IMR-90 (cell line): ENCODE measurements around the gene MID1IP1. TPM values are rescaled to one million over a fixed set of nuclear protein-coding genes. Genes with fewer than 3 reads are reported as not detected.

Experiments used
- ATAC-seq: fragments of 200-7000 bp; cut with Tn5 transposase; 2 replicates; pipeline ENCODE4 v1.9.1; 2020; ENCODE audit warnings: low read depth, mild to moderate bottlenecking, moderate library complexity
- BruUV-seq: library from RNA; stranded (reverse); fragments of 400-500 nt; replicated peaks from 2 replicates; lab custom pipeline; 2021; lab: Mats Ljungman, UMichigan
- CTCF ChIA-PET: fragments of 300-600 bp; formaldehyde crosslinking; extraction: SDS; loops from one replicate; lab custom pipeline; 2021; ENCODE audit warnings: antibody characterized with exemption; lab: Yijun Ruan, JAX
- POLR2A ChIA-PET: fragments of 300-600 bp; sonication (Branson Sonifier 250); formaldehyde crosslinking; loops from one replicate; lab custom pipeline; 2022; ENCODE audit warnings: antibody characterized with exemption; ENCODE audit not compliant: unreplicated experiment; lab: Charles Lee
- DNase-seq: peaks from one replicate; pipeline ENCODE4 v3.0.0; 2013
- H2AFZ ChIP-seq: replicated peaks from 2 replicates; pipeline ENCODE3; 2013; ENCODE audit warnings: low read length, mild to moderate bottlenecking; ENCODE audit not compliant: poor library complexity
- H2AK5ac ChIP-seq: 2 replicates; pipeline ENCODE4 v1.6.1; 2013; ENCODE audit warnings: low read depth, low read length, inconsistent platforms
- H2AK9ac ChIP-seq: replicated peaks from 2 replicates; pipeline ENCODE3; 2013; ENCODE audit warnings: mild to moderate bottlenecking, low read depth, low read length, moderate library complexity; ENCODE audit not compliant: poor library complexity
- H2BK120ac ChIP-seq: 2 replicates; pipeline ENCODE4 v1.6.1; 2013; ENCODE audit warnings: low read depth, low read length, inconsistent platforms
- H2BK15ac ChIP-seq: 3 replicates; pipeline ENCODE4 v1.6.1; 2013; ENCODE audit warnings: low read depth, low read length, inconsistent platforms
- H2BK20ac ChIP-seq: 2 replicates; pipeline ENCODE4 v1.6.1; 2013; ENCODE audit warnings: low read depth, mild to moderate bottlenecking, inconsistent platforms, low read length, moderate library complexity
- H2BK5ac ChIP-seq: 2 replicates; pipeline ENCODE4 v1.6.1; 2013; ENCODE audit warnings: mild to moderate bottlenecking, low read depth, low read length, inconsistent platforms; ENCODE audit not compliant: poor library complexity, severe bottlenecking
- H3K14ac ChIP-seq: replicated peaks from 2 replicates; pipeline ENCODE4 v1.6.1; 2013; ENCODE audit warnings: low read depth, low read length, inconsistent platforms
- H3K18ac ChIP-seq: 2 replicates; pipeline ENCODE4 v1.6.1; 2013; ENCODE audit warnings: low read depth, low read length, control low read depth
- H3K23ac ChIP-seq: 2 replicates; pipeline ENCODE4 v1.6.1; 2013; ENCODE audit warnings: low read depth, low read length, inconsistent platforms
- H3K27ac ChIP-seq: 2 replicates; pipeline ENCODE4 v1.5.1; 2013; ENCODE audit warnings: mild to moderate bottlenecking, control low read depth, low read length; ENCODE audit not compliant: insufficient read depth
- H3K27me3 ChIP-seq: 2 replicates; pipeline ENCODE4 v1.6.1; 2013; ENCODE audit warnings: low read length; ENCODE audit not compliant: control insufficient read depth, insufficient read depth
- H3K36me3 ChIP-seq: 2 replicates; pipeline ENCODE4 v1.6.1; 2013; ENCODE audit warnings: low read length, mixed read lengths; ENCODE audit not compliant: control insufficient read depth, insufficient read depth
- H3K4ac ChIP-seq: 2 replicates; pipeline ENCODE4 v1.6.1; 2013; ENCODE audit warnings: low read depth, low read length, inconsistent platforms
- H3K4me1 ChIP-seq: 2 replicates; pipeline ENCODE4 v1.6.1; 2013; ENCODE audit warnings: low read length, mixed read lengths; ENCODE audit not compliant: control insufficient read depth, insufficient read depth
- H3K4me2 ChIP-seq: 2 replicates; pipeline ENCODE4 v1.6.1; 2013; ENCODE audit warnings: low read depth, mild to moderate bottlenecking, control low read depth, low read length, moderate library complexity
- H3K4me3 ChIP-seq: 2 replicates; pipeline ENCODE4 v1.5.1; 2013; ENCODE audit warnings: low read depth, mild to moderate bottlenecking, control low read depth, low read length, moderate library complexity; ENCODE audit not compliant: insufficient read depth
- H3K56ac ChIP-seq: 2 replicates; pipeline ENCODE4 v1.6.1; 2013; ENCODE audit warnings: low read length, inconsistent platforms; ENCODE audit not compliant: insufficient read depth; ENCODE audit errors: extremely low read depth
- H3K79me1 ChIP-seq, 2 experiments: 2 replicates each; pipeline ENCODE4 v1.6.1; 2013; ENCODE audit warnings: low read length in 2 of 2, inconsistent platforms in 1 of 2, low read depth in 1 of 2
- H3K9ac ChIP-seq: 2 replicates; pipeline ENCODE4 v1.6.1; 2013; ENCODE audit warnings: low read depth, low read length, control low read depth
- H3K9me1 ChIP-seq: 2 replicates; pipeline ENCODE4 v1.6.1; 2013; ENCODE audit warnings: low read length, inconsistent platforms; ENCODE audit not compliant: insufficient read depth
- H3K9me3 ChIP-seq: 2 replicates; pipeline ENCODE4 v1.6.1; 2013; ENCODE audit warnings: low read length; ENCODE audit not compliant: control insufficient read depth, insufficient read depth
- H4K20me1 ChIP-seq: 2 replicates; pipeline ENCODE4 v1.6.1; 2013; ENCODE audit warnings: low read length, inconsistent platforms; ENCODE audit not compliant: insufficient read depth
- H4K5ac ChIP-seq: 2 replicates; pipeline ENCODE4 v1.6.1; 2013; ENCODE audit warnings: mild to moderate bottlenecking, low read depth, low read length, control low read depth
- H4K8ac ChIP-seq, 2 experiments: 2 replicates each; pipeline ENCODE4 v1.6.1; 2013; ENCODE audit warnings: low read depth in 2 of 2, low read length in 2 of 2, control low read depth in 1 of 2, inconsistent platforms in 1 of 2
- H4K91ac ChIP-seq: 2 replicates; pipeline ENCODE4 v1.6.1; 2013; ENCODE audit warnings: low read depth, low read length, inconsistent platforms; ENCODE audit not compliant: insufficient read depth
- BHLHE40 ChIP-seq: fragments of 150-350 bp; IDR thresholded peaks from 2 replicates; pipeline ENCODE4 v1.6.1; 2016; ENCODE audit warnings: mild to moderate bottlenecking, low read depth, low read length
- CEBPB ChIP-seq: IDR thresholded peaks from 2 replicates; pipeline ENCODE4 v1.6.1; 2012; ENCODE audit warnings: low read depth, low read length, improper control_type of control experiment
- CHD1 ChIP-seq: IDR thresholded peaks from 2 replicates; pipeline ENCODE4 v1.6.1; 2012; ENCODE audit warnings: low read depth, low read length, improper control_type of control experiment
- CTCF ChIP-seq: conservative IDR thresholded peaks from 2 replicates; pipeline ENCODE4 v1.5.1; 2012; ENCODE audit warnings: mild to moderate bottlenecking, low read depth, low read length, improper control_type of control experiment
- FOS ChIP-seq: fragments of 150-350 bp; IDR thresholded peaks from 2 replicates; pipeline ENCODE4 v1.6.1; 2016; ENCODE audit warnings: low read depth, low read length
- MAFK ChIP-seq: IDR thresholded peaks from 2 replicates; pipeline ENCODE4 v1.6.1; 2012; ENCODE audit warnings: low read depth, low read length, improper control_type of control experiment
- MAZ ChIP-seq: IDR thresholded peaks from 2 replicates; pipeline ENCODE4 v1.6.1; 2012; ENCODE audit warnings: low read depth, mild to moderate bottlenecking, low read length, improper control_type of control experiment, moderate library complexity, borderline replicate concordance
- MXI1 ChIP-seq: IDR thresholded peaks from 2 replicates; pipeline ENCODE4 v1.6.1; 2012; ENCODE audit warnings: low read depth, mild to moderate bottlenecking, low read length, moderate library complexity, borderline replicate concordance
- NFE2L2 ChIP-seq: fragments of 150-350 bp; IDR thresholded peaks from 2 replicates; pipeline ENCODE4 v1.6.1; 2016; ENCODE audit warnings: low read depth, mild to moderate bottlenecking, low read length
- POLR2A ChIP-seq: IDR thresholded peaks from 2 replicates; pipeline ENCODE4 v1.6.1; 2012; ENCODE audit warnings: mild to moderate bottlenecking, low read depth, low read length
- RAD21 ChIP-seq: IDR thresholded peaks from 2 replicates; pipeline ENCODE4 v1.6.1; 2012; ENCODE audit warnings: low read length, improper control_type of control experiment
- RCOR1 ChIP-seq: IDR thresholded peaks from 2 replicates; pipeline ENCODE4 v1.6.1; 2012; ENCODE audit warnings: mild to moderate bottlenecking, low read length, improper control_type of control experiment; ENCODE audit not compliant: insufficient replicate concordance
- RFX5 ChIP-seq: IDR thresholded peaks from 2 replicates; pipeline ENCODE4 v1.8.0; 2012; ENCODE audit warnings: low read depth, mild to moderate bottlenecking, low read length, moderate library complexity
- SMC3 ChIP-seq: fragments of 150-350 bp; IDR thresholded peaks from 2 replicates; pipeline ENCODE4 v1.6.1; 2016; ENCODE audit warnings: low read depth, mild to moderate bottlenecking, antibody characterized with exemption, low read length, moderate library complexity
- USF2 ChIP-seq: fragments of 150-350 bp; IDR thresholded peaks from 2 replicates; pipeline ENCODE4 v1.6.1; 2017; ENCODE audit warnings: mild to moderate bottlenecking, antibody characterized with exemption, low read length, low read depth
- WGBS, 2 experiments: methylation state at CpG; one replicate each; pipeline versions ENCODE4 v1.1.5 to v1.1.7; 2013; ENCODE audit warnings: missing lambda C conversion rate in 2 of 2; ENCODE audit not compliant: insufficient read length in 1 of 2; ENCODE audit errors: extremely low coverage in 2 of 2; 5-methylcytosine and 5-hydroxymethylcytosine counted together
- dilution Hi-C: fragments of 300-500 bp; cut with HindIII; formaldehyde crosslinking; loops from one replicate; pipeline ENCODE4 v1.14.3; 2018; ENCODE audit warnings: low sequenced_read_pairs; ENCODE audit not compliant: unreplicated experiment
- in situ Hi-C: fragments of 300-500 bp; cut with MboI; formaldehyde crosslinking; loops from 3 replicates; pipeline ENCODE4 v1.14.3; 2019; ENCODE audit warnings: low sequenced_read_pairs, inconsistent platforms, mixed read lengths
- intact Hi-C: fragments of 100-400 bp; cut with micrococcal nuclease; formaldehyde crosslinking; loops from 2 replicates; pipeline ENCODE4 v1.10.0; 2022
- polyA plus RNA-seq, 3 experiments: library from polyadenylated mRNA; depleted of rRNA; stranded (reverse); fragments of >200 nt; gene quantifications; 2 replicates each; pipeline ENCODE4 v1.2.3, GENCODE V29; 2012; ENCODE audit warnings: low replicate concordance in 1 of 3
- total RNA-seq: library from RNA; depleted of rRNA; stranded (reverse); fragments of >200 nt; gene quantifications from 2 replicates; pipeline ENCODE4 v1.2.3, GENCODE V29; 2012
- TF ChIP-seq, protein P1 (sequence below): fragments of 150-350 bp; IDR thresholded peaks from 2 replicates; pipeline ENCODE4 v1.6.1; 2016; ENCODE audit warnings: low read depth, mild to moderate bottlenecking, low read length, moderate library complexity, borderline replicate concordance

The MID1IP1 gene
- total and polyA plus RNA-seq, 2 of the 4 experiments (the other 2 are of a cell fraction): 14.5 to 31.3 TPM

DNA sequence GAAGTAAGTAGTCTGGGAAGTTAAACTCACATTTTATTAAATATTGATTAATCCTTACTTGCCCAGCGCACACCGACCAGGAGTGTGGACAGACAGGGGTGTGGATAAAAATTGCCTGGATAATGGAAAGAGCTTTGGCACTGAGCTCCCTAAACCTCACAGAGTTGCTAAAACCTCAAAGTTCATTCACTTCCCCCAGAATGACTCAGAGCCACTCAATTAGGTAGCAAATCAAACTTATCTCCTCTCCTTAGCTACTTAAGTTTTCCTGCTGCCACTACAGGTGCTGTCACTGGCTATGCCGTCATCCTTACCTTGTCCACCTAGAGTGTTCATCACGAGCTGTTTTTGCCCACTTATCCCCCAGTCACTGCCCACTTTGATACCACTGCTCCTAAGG lies 27.0 kb upstream of the MID1IP1 start:
- Histone ChIP-seq H3K27me3 (peaks cover 3% of the 10 kb centered on the region), H3K9ac (no peak overlapping the region), H3K4me3 (no peak overlapping the region), H3K9me3 (no peaks in the 10 kb centered on the region), H3K4ac (no peak overlapping the region), H3K56ac (no peak overlapping the region), H3K27ac (no peak overlapping the region), H4K8ac (no peak overlapping the region), H2AK9ac (no peak overlapping the region), H3K9me1 (no peaks in the 10 kb centered on the region), H3K18ac (no peak overlapping the region), H4K5ac (no peak overlapping the region), H2AK5ac (no peak overlapping the region), H2BK120ac (no peak overlapping the region), H3K23ac (no peak overlapping the region), H3K14ac (no peak overlapping the region), H3K79me1 (no peaks in the 10 kb centered on the region), H4K20me1 (no peaks in the 10 kb centered on the region), H3K36me3 (no peaks in the 10 kb centered on the region), H3K4me2 (no peak overlapping the region), H2BK5ac (no peak overlapping the region), H2BK15ac (no peak overlapping the region), H4K91ac (no peak overlapping the region), H2BK20ac (no peak overlapping the region), H2AFZ (no peak overlapping the region), H3K4me1 (no peaks in the 10 kb centered on the region)
- DNase-seq (no peak), ATAC-seq (no peak)
- no CpG with 5 or more reads among the region's 4 CpGs for WGBS, 2 experiments
- ChIA-PET CTCF (interaction anchor here (0.5 kb wide), 1 partner anchor 1226 kb away, joined by 3 read pairs; no protein-coding TSS in a partner anchor), POLR2A (no interaction called here)
- intact Hi-C loops (no loop called here), dilution Hi-C loops (no loop called here), in situ Hi-C loops (no loop called here)
- TF ChIP-seq MAZ (no peak), RAD21 (no peak), RCOR1 (no peak), SMC3 (no peak), POLR2A (no peak), NFE2L2 (no peak), CEBPB (no peak), CHD1 (no peak), FOS (no peak), MXI1 (no peak), MAFK (no peak), BHLHE40 (no peak), RFX5 (no peak), CTCF (no peak), USF2 (no peak)
- TF ChIP-seq, protein P1, sequence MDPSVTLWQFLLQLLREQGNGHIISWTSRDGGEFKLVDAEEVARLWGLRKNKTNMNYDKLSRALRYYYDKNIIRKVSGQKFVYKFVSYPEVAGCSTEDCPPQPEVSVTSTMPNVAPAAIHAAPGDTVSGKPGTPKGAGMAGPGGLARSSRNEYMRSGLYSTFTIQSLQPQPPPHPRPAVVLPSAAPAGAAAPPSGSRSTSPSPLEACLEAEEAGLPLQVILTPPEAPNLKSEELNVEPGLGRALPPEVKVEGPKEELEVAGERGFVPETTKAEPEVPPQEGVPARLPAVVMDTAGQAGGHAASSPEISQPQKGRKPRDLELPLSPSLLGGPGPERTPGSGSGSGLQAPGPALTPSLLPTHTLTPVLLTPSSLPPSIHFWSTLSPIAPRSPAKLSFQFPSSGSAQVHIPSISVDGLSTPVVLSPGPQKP: no peak
- BruUV-seq: no TSS peak
